ENCODE measurements around the gene FNDC3B.

DNA sequence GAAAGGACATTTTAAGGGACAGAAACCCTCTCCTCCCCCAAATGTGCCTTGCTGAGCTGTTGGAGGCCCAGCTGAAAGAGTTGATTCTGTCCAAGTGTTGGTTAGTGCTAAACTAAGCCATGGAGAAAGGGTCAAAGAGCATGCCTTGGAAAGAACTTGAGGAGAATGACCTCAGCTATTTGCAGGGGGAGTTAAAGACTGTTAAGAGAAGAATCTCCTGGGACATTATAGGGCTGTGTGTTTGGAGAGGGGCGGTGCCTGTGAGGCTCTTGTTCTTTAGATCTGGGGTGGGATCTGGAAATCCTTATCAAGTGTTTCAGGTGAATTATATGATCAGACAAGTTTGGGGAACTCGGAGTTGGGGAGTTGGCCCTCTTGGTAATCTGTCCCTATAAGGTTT lies 13.0 kb downstream of the FNDC3B start:
- TF ChIP-seq, protein P1, sequence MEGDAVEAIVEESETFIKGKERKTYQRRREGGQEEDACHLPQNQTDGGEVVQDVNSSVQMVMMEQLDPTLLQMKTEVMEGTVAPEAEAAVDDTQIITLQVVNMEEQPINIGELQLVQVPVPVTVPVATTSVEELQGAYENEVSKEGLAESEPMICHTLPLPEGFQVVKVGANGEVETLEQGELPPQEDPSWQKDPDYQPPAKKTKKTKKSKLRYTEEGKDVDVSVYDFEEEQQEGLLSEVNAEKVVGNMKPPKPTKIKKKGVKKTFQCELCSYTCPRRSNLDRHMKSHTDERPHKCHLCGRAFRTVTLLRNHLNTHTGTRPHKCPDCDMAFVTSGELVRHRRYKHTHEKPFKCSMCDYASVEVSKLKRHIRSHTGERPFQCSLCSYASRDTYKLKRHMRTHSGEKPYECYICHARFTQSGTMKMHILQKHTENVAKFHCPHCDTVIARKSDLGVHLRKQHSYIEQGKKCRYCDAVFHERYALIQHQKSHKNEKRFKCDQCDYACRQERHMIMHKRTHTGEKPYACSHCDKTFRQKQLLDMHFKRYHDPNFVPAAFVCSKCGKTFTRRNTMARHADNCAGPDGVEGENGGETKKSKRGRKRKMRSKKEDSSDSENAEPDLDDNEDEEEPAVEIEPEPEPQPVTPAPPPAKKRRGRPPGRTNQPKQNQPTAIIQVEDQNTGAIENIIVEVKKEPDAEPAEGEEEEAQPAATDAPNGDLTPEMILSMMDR (IDR thresholded peaks at IDR 0.05; ENCODE audit: low read depth, low read length, missing input control) = no peak
- TF ChIP-seq REST (IDR thresholded peaks at IDR 0.05) (no peak), RAD21 (IDR thresholded peaks at IDR 0.05) (no peak), SP1 (IDR thresholded peaks at IDR 0.05) (no peak)
- TF ChIP-seq, protein P2, sequence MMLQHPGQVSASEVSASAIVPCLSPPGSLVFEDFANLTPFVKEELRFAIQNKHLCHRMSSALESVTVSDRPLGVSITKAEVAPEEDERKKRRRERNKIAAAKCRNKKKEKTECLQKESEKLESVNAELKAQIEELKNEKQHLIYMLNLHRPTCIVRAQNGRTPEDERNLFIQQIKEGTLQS (IDR thresholded peaks at IDR 0.05) = no peak

Measured in liver (tissue), 3 donors.